Erythroblast (primary cell): ENCODE results near the gene NFIA.

Experiments used
- GATA1 ChIP-seq: IDR thresholded peaks from 2 replicates; pipeline ENCODE4 v1.6.1; 2011; ENCODE audit warnings: low read depth, mild to moderate bottlenecking, control low read depth, low read length, moderate library complexity
- POLR2A ChIP-seq: IDR thresholded peaks from 2 replicates; pipeline ENCODE4 v1.6.1; 2011; ENCODE audit warnings: mild to moderate bottlenecking, low read length

DNA sequence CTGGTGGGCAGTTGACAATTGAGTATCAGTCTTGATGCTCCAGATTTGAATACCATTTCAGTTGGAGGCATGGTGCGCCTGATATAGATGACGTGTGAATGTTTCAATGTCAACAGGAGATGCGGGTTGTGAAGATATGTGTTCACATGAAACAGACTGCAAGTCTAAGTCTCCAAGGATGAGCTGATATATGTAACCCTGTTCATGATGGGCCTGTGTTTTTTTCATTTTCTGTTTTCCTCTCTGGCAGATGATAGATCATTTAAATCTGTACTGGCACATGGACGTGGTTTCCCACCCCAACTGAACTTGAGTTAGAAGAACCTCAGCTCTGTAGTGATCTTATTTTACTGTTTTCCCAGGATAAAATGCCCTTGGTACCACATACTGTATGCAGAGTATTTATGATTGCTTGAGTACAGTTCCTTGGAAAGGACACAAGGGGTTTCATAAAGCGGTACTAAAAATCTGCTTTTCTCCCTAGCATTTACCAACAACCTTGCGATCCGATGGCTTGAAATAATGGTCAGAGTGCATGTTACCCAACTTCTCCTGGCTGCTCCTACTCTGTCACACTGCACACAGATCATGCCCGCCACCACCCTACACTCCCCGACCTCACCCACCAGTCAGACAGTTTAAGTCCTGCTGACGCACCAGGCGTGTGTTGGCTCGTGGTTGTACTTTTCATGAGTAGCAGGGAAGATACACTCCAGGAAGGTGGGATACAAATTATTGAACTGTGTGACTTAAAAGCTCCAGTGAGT, 131.1 kb downstream of the NFIA start:
- no peak for TF ChIP-seq POLR2A
- TF ChIP-seq GATA1 = no peak
